Stromal cell of bone marrow (primary cell): ENCODE measurements around the gene FKBP8.

Experiments
- DNase-seq: peaks from one replicate; pipeline ENCODE4 v3.0.0-alpha.2; 2012; ENCODE audit warnings: low read depth

The FKBP8 gene

DNA sequence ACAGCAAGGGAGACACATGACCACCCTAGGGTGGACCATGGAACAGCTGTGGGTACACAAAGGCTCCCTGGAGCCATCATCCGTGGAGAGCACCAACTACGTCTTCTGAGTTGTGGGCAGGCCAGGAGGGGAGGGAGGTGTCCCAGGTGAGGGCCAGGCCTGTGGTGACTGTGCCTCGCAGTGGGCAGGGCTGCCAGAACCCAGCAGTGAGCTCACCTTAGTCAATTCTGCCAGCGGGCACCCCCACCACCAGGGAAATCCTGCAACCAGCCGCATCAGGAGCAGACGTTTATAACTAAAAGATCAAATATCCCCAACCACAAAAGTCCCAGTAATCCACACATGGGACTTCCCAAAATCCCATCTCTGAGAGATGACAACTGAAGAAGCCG, 41.1 kb downstream of the FKBP8 start:
- no peak for DNase-seq

DNA sequence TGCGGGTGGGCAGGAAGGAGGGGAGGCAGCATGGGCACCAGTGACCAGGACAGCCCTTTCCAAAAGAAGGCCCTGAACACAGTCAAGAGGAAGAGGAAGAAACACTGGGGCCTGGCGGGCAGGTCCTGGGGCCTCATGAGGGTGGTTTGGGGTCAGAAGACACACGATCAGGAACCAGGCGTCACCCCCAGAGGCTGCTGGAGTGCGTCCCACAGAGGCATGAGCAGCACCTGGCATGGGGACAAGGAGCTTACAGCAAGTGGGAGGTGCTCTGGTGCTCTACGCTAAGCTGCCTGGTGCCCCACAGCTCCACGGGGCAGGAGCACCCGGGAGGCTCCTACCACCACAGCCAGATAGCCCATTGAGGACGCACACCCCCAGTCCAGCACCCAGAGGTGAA, 41.5 kb downstream of the FKBP8 start:
- DNase-seq, result no peak

DNA sequence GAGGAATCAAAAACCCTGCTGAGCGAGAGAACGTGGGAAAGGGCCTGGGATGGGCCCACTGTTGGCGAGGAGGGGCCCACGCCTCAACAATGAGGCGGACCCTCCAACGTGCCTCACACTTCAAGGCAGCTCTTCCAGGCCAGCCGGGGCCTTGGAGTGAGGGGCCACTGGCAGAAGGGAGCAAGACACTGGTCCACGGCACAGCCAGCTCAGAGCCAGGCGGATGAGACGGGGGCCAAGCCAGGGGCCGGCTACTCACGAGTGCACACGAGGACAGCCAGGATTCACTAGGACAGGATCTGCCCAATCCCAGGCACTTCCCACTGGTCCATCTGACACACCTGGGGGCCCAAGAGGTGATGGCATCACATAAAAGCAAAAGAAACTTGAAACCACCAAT, 42.0 kb downstream of the FKBP8 start:
- no peak for DNase-seq

DNA sequence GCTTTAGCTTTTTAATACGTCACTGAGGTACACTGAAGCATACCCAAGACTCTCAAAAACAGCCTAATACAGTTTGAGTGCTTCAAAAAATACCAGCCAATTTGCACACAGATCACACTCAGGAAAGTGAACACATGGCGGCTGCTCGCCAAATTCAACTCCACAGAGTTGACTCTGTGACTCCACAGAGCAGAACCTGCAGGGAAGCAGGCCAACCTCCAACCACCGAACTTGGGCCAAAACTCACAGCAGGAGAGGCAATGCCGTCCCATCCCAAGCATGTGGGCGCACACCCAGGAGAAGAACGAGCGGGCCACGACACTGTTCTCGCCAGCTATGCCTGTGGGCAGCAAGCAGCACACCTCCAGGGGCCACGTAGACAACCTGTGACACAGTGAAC, 42.6 kb downstream of the FKBP8 start:
- DNase-seq, result no peak

DNA sequence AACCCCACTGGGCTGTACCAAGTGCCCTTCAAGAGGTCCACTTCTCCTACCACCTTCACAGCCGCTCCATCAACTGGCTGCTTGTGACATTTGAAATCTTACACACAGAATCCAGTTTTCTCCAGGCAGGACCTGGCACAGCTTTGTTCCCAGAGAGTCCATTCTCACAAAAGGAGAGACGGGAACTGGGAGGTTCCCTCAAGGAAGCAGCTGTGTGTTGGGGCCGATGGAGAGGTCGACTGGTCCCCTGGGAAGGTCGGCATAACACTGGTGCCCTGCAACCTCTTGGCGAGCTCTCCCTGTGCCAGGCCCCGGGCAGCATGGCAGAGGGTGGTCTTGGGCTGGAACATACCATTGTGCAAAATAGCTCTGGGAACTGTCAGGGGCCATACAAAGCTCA, 43.0 kb downstream of the FKBP8 start:
- DNase-seq, result no peak

DNA sequence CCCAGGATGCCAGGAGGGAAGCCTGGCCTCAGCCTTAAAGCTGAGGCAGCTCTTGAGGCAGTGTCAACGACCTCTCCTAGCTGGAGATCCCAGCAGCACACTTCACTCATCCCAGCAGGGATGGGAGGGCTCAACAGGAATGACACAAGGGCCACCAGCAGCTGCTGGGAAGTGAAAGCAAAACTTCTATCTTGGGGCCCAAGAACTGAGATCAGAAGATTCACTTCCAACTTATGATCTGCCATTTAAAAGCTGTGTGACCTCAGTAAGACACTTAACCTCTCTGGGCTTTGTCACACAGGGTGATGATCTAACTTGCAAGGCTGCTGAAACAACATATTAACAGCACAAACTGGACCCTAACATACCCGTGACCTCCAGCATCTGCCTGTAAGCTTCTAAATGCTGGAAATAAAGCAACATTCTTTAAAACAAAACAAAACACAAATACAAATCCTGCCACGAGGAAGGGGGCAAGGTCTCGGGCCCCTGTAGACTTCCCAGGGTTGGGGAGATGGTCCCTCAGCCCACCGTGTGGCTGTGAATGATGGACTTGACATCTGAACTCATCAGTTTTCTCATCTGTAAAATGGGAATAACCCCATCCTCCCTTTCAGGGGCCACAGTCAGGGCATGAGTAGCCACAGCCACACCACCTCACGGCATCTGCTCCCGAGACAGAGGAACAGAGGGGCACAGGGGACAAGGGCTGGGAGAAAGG, 44.2 kb downstream of the FKBP8 start:
- no peak for DNase-seq

DNA sequence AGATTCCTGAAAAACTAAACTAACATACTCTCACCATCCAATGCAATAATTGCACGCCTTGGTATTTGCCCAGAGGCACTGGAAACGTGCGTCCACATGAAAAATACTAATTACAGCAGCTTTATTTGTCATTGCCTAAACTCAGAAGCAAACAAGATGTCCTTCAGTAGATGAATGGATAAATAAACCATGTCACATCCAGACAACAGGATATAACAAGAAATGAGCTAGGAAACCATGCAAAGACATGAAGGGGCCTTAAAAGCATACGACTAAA, 46.5 kb downstream of the FKBP8 start:
- no peak for DNase-seq

DNA sequence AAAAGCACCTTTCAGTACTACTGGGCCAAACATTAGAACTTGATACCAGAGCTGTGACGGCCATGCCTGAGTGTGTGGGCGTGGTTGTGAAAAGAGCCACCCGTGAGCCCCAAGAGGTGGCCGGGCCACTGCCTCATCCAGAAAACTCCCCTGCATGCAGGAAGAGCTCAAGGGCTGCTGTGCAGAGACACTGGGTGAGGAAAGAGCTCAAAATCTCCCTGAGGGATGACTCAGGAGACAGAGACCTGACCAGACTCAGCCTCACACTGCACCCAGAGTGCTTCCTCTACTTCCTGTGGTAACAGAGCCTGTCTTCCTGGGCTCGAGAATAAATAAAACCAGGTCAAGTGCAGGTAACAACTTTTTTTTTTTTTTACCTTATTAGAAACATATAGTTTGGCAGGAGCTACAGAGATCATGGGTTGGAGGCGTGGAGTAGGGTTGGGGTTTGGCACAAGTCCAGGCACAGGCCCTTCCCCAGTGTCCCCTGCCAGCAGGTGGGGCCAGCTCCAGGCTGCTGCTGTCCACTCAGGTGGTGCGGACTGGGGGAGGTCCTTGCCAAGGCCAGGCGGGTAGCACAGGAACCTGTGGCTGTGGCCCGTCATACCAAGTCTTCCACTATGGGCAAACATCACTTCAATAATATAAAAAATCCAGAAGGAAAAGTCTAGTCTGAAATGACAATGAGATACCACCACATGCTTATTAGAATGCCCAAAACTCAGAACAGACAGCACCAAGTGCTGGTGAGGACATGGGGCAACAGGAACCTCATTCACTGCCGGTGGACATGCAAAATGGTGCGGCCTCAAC, 47.0 kb downstream of the FKBP8 start:
- DNase-seq, result no peak

DNA sequence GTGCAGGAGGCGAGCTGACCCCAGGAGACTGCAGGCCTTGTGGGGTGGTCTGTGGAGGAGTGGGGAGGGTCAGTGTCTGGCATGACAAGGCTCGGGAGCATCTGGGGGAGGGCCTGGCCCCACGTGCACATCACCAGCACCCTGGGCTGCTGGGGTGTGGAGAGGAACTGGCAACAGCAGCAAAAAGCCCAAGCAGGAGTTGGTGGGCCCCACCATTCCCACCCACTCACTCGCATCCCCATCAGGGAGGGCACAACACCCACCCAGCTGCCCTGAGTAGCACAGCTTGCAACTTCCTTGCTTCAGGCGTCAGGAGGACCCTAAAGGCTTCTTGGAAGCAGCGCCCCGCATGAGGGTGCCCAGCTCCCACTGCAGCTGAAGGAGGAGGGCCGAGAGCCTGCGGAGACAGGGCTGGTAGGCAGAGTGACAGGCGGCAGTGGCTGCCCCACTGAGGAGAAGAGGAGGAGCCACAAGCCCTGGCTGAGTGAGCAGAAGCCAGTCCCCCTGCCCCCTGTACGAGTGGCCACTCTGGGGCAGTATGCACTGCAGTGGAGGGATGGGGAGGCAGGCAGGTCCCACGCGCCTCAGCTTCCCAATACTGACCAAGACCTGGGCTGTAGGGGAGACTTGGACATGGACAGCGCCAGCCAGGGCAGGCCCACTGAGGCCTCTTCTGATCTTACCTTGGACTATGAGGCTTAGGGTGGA, 48.0 kb downstream of the FKBP8 start:
- DNase-seq, result no peak

DNA sequence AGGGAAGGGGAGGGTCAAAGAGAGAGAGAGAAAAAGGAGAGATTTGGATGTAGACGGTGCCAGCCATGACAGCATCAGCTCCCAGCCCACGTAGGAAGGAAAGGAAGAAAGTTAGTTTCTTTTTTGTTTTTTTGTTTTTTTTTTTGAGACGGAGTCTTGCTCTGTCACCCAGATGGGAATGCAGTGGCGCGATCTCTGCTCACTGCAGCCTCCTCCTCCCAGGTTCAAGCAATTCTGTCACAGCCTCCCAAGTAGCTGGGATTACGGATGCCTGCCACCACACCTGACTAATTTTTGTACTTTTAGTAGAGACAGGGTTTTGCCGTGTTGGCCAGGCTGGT, 49.1 kb downstream of the FKBP8 start:
- DNase-seq, result no peak

DNA sequence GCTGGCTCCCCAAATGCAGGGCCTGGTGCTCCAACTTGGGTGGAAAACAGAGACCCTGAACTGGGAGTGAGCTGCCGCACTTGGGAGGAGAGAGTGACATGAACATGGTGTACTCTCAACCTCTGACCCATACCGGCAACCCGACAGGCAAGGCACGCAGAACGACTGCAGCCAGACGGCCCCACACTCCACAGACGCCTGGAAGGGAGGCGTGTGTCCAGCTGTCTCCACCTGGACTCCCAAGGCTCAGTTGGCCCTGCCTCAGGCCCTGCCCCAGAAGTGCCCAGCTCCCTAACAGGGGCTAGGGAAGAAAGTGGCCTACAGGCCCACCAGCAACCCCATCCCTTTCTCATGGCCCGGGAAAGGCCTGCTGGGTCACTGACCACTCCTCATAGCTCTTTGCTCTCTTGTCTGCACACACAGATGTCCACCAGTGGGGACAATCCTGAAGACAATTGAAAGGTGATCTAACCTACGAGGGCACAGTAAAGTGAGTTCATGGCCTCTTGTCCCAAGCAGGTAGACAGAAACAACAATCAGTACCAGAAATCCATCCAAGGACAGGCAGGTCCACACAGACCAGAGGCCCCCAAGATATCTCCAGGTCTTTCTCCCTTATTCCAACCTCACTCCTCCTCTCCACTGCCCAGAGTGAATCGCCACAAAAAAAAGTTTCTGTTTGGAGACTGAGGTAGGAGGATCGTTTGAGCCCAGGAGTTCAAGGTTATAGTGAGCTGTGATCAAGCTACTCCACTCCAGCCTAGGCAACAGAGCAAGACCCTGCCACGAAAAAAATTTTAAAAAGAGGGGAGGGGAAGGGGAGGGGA, 49.7 kb downstream of the FKBP8 start:
- DNase-seq, result no peak

DNA sequence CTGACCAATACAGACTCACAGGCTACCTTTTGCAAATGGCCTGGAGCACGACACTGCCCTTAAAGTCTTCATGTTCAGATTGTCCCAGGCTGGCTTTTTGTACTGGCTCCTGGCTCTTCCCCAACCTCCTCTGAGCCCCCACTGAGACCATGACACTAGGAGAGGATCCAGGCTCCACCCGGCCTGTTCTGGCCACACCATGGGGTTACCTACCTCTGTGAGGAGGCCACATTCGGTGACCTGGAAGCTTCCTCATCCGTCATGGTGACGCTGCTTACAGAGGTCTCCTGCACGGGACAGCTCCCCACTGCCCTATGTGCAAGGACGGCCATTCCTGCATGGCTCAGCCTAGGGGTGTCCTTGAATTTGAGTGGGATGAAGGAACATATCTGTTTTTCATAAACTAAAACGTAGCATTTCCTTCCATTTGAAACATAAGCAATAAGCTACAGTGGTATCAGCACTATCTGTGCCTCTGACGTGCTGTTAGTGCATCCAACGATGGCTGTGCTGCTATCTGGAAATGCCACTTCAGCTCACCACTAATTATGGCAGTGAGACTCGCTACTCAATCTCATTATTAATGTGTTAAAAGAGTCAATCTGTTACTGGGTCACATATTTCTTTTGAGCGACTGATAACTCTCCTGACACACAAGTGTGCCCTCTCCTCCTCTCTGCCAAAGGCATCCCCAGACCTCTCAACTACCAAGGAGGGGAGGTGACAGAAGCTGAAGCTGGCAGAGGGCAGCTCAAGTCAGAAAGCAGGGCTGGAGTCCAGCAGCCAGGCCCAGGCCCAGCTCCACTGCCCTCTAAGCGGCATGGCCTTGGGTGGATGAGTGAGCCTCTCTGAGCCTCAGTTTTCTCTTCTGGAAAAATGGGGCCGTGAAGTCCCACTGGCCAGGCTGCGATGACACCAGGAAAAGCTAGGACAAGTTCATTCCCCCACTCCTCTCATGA, 51.1 kb downstream of the FKBP8 start:
- DNase-seq, result no peak

DNA sequence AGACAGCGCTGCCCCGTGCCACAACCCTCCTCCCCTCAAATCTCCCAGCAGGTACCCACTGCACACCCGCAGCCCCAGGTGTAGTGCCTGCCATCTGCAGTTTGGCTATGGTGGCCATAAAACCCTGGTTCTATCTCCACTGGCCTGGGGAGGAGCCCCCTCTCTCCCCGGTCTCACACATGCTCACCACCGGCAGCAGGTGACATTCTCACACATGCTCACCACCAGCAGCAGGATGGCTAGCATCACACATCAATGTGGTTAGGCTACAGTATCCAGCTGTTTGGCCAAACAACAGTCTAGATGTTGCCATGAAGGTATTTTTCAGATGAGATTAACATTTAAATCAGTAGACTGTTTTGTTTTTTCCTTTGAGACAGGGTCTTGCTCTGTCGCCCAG, 52.6 kb downstream of the FKBP8 start:
- no peak for DNase-seq

DNA sequence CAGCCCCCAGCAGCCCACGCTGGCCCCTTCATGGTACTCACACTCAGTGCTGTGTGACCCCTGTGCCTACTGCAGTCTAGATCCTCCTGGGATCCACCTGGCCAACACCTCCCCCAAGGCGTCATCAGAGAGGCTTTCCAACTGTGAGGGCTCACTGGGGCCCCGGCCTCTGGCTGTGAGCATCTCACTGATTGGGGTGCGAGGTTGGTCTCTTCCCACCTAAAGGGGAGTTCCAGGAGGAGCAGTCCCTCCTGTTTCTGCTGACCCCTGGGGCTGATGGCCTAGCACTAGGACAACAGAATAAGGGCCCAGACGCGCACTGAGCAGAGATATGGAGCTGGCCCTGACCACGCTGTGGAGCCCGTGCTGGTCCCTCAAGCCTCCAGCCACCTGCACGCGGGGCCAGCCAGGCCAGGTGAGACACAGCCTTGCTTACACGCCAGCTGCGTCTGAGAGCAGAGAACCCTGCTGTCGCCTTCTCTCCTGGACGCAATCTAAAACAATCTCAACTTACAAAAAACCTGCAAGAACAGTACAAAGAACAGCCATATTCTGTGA, 53.7 kb downstream of the FKBP8 start:
- DNase-seq, result no peak

DNA sequence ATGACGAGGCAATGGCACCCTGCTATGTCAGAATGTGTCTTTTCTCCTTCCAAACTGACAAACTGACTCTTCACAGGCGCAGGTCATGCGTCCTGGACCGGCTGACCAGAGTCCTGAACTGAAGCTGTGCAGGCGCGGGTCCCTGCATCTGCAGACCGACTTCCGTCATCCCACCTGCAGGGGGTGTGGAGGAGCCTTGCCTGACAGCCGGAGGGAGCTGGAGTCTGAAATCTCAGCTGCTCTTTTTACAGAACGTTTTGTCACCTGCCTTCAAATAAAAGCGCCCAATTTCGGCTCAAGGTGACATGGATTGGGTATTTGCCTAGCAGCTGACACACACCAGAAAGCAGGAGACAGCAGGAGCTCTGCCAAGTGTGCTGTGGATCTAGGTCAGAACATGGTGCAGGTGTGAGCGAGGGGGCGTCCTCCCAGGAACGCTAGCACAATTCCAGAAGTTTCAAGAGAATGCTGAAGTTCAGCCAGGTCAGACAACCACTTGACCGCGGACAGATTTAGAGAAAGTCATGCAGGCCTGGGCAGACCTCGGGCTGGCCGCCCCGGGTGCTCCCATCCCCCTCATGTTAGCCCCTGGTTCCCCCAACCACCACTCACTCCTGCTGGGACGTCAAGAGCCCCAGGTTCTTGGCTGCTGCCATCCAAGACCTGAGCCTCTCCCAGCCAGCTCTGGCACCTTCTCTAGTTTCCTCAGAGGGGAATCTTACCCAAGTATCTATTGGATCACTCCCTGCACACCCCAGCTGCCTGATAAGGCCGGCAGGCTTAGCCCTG, 54.3 kb downstream of the FKBP8 start:
- no peak for DNase-seq

DNA sequence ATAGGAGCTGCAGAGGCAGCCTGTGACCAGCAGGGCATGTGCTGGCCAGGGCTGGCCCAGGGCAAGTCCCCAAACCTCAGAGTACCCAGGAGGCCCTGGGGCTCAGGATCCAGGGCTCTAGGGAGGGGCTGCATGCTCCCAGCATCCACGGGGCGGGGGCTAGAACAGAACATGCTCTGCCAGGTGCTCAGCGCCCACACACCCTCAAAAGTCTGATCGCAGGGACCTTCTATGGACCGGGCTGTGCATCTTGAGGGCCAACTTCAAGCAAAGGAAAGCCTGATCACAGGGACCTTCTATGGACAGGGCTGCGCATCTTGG, 55.0 kb downstream of the FKBP8 start:
- DNase-seq, result no peak

DNA sequence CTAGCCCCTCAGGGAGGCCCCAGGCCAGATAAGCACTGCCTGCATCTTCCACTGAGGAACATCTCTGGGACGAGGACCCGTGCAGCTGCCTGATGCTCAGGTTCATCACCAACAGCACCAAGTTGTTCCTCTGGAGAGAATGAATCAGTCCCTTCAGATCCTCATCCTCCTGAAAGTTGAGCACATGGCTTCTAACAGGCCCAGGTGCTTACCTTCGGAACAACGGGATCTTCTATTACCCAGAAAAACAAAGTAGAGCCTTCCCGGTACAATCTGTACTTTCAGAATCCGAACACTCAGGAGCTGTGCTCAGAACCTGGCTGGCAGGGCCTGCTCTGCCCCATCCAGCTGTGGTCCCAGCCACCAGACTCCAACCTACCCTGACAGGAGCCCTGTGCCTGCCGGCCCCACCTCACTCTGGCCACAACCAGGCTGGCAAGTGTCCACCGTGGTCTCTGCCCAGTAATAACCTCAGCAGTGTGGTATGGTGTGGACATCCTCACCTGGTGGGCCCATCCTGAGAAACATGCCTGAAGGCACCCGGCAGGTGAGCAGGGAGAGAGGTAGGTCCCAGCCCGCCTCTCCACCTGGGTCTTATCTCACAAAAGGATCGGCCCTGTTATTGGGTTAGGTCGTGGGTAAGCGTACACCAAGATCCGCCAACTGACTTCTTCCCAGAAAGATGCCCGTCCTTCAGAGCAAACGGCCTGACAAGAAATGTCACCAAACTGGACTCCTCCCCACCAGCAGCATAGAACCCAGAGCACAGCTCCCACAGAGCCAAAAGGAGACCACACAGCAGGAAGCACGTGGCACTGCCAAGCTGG, 55.6 kb downstream of the FKBP8 start:
- DNase-seq, result no peak

DNA sequence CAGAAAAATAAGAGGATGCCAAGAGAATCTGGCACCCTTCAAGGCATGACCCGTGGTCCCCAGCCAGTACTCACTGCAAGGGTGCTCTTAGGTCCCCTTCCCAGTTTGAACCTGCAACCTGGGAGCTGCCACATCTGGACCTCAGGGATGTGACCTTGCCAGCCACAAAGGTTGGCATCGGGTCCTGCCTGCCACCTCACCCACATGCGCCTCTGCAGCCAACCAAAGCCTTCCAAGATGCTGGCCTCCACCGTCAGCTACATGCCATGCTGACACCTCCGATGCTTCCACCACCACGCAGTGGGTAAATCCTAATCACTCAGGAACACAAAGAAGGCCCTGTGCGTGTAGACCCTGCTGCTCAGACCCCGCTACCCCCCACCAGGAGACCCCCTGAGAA, 56.6 kb downstream of the FKBP8 start:
- no peak for DNase-seq

DNA sequence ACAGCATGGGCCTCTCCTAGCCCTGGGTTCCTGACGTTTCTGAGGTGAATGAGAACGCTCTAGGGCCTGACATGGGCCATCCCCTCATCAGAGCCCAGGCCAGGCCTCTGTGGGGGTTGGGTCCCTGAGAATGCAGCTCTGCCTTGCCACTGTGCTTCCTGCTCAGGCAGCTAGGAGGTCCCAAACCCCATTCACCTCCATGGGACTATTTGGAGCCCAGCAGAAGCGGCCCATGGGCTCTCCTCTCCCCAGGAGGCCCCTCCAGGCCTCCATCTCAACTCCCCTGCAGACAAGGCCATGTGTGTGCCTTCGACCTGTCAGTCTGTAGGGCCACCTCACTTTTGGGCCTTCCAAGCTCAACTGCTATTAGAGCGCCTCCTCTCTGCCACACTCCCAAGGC, 58.4 kb downstream of the FKBP8 start:
- no peak for DNase-seq
